Activated T-helper 1 cell treated with Interleukin-2 at 50 U/mL for 16 hours (primary cell): Measurements from ENCODE around the gene KRT7.
"Not testable (repeated sequence)": the region's sequence is repeated elsewhere in the genome, so short reads cannot be mapped to it uniquely, and the experiment has no call there.

Experiments
- DNase-seq: peaks from one replicate; pipeline ENCODE4 v3.0.0-alpha.2; 2020; ENCODE audit warnings: low read depth

Gene KRT7

GRCh38 chr12:52243856-52244614, 11.0 kb downstream of the KRT7 start:
- DNase-seq = peak; percentile 29

GRCh38 chr12:52244615-52244994, 11.6 kb downstream of the KRT7 start:
- DNase-seq = no peak

- no peak for DNase-seq
These were observed 12.4 kb downstream of the KRT7 start for GRCh38 chr12:52245259-52245961.

- DNase-seq = no peak
These were observed 13.0 kb downstream of the KRT7 start for GRCh38 chr12:52245962-52246569.

GRCh38 chr12:52246720-52247621, 13.9 kb downstream of the KRT7 start:
- DNase-seq = no peak

GRCh38 chr12:52247622-52248540, 14.8 kb downstream of the KRT7 start:
- no peak for DNase-seq

- no peak for DNase-seq
These were observed 15.8 kb downstream of the KRT7 start for GRCh38 chr12:52248541-52249461.

- DNase-seq = no peak
These were observed 16.5 kb downstream of the KRT7 start for GRCh38 chr12:52249511-52250047.

- DNase-seq = no peak
These were observed 17.3 kb downstream of the KRT7 start for GRCh38 chr12:52250048-52250990.

- DNase-seq = no peak
These were observed 18.5 kb downstream of the KRT7 start for GRCh38 chr12:52251367-52252051.

- DNase-seq = not testable (repeated sequence)
These were observed 19.2 kb downstream of the KRT7 start for GRCh38 chr12:52252175-52252615.

GRCh38 chr12:52252728-52253343, 19.8 kb downstream of the KRT7 start:
- DNase-seq = no peak

GRCh38 chr12:52253391-52254179, 20.5 kb downstream of the KRT7 start:
- DNase-seq = no peak

GRCh38 chr12:52254180-52254964, 21.3 kb downstream of the KRT7 start:
- no peak for DNase-seq

GRCh38 chr12:52254965-52255751, 22.1 kb downstream of the KRT7 start:
- no peak for DNase-seq
